HEK293 (cell line): Measurements from ENCODE around the gene AP5S1.
A peak's percentile ranks its signal among the peaks of the same experiment; 100 is the strongest.

Experiments used
- CTCF ChIA-PET: fragments of 350-600 bp; formaldehyde crosslinking; extraction: SDS; loops from one replicate; lab custom pipeline; 2021; ENCODE audit warnings: antibody characterized with exemption; lab: Yijun Ruan, JAX
- POLR2A ChIA-PET: fragments of 300-600 bp; formaldehyde crosslinking; extraction: SDS; loops from one replicate; lab custom pipeline; 2020; ENCODE audit warnings: antibody characterized with exemption, inconsistent platforms; lab: Yijun Ruan, JAX
- H3K27ac ChIP-seq: fragments of 200-500 bp; sonication (Bioruptor generic); 2 replicates; pipeline ENCODE4 v1.5.1; 2014; ENCODE audit warnings: low read depth, low read length, control low read depth, inconsistent platforms; ENCODE audit errors: extremely low read depth
- H3K36me3 ChIP-seq, 2 experiments: fragments of 200-500 bp in 1 of 2; sonication (Bioruptor generic) in 1 of 2; 1 replicate in 1 of 2; 2 replicates in 1 of 2; pipeline ENCODE4 v1.5.1; 2014 to 2017; ENCODE audit warnings: inconsistent platforms in 2 of 2, low read length in 2 of 2; ENCODE audit not compliant: control insufficient read depth in 2 of 2, insufficient read depth in 1 of 2
- H3K4me1 ChIP-seq: fragments of 200-500 bp; sonication (Bioruptor generic); 2 replicates; pipeline ENCODE4 v1.5.1; 2014; ENCODE audit warnings: mild to moderate bottlenecking, low read length, inconsistent platforms; ENCODE audit not compliant: control insufficient read depth, insufficient read depth
- H3K4me3 ChIP-seq: 2 replicates; pipeline ENCODE4 v1.5.1; 2011; ENCODE audit warnings: low read depth, mild to moderate bottlenecking, control low read depth, low read length, moderate library complexity
- H3K9me3 ChIP-seq: fragments of 200-500 bp; sonication (Bioruptor generic); 2 replicates; pipeline ENCODE4 v1.5.1; 2014; ENCODE audit warnings: low read depth, low read length, inconsistent platforms; ENCODE audit not compliant: control insufficient read depth, insufficient read depth
- BCL11A ChIP-seq: fragments of 450-650 bp; formaldehyde crosslinking; IDR thresholded peaks from 2 replicates; pipeline ENCODE4 v1.5.1; 2016; ENCODE audit warnings: low read depth, missing biosample characterization, missing genetic modification characterization
- EGR2 ChIP-seq: fragments of 450-650 bp; formaldehyde crosslinking; IDR thresholded peaks from 2 replicates; pipeline ENCODE4 v1.5.1; 2016; ENCODE audit warnings: low read depth, missing biosample characterization, missing genetic modification characterization
- GLI4 ChIP-seq: fragments of 450-650 bp; formaldehyde crosslinking; IDR thresholded peaks from 2 replicates; pipeline ENCODE4 v1.5.1; 2016; ENCODE audit warnings: missing biosample characterization, missing genetic modification characterization
- GLIS2 ChIP-seq: fragments of 450-650 bp; formaldehyde crosslinking; IDR thresholded peaks from 2 replicates; pipeline ENCODE4 v1.5.1; 2016; ENCODE audit warnings: missing biosample characterization, missing genetic modification characterization
- HOXD13 ChIP-seq: sonication (generic); formaldehyde crosslinking; IDR thresholded peaks from 2 replicates; pipeline ENCODE4 v1.8.0; 2022; ENCODE audit warnings: missing genetic modification reagents, borderline replicate concordance
- KLF1 ChIP-seq: fragments of 450-650 bp; formaldehyde crosslinking; IDR thresholded peaks from 2 replicates; pipeline ENCODE4 v1.5.1; 2016; ENCODE audit warnings: missing biosample characterization, missing genetic modification characterization
- REPIN1 ChIP-seq: fragments of 450-650 bp; formaldehyde crosslinking; IDR thresholded peaks from 2 replicates; pipeline ENCODE4 v1.5.1; 2017; ENCODE audit warnings: missing biosample characterization, missing genetic modification characterization, low read depth
- REST ChIP-seq: fragments of 450-650 bp; formaldehyde crosslinking; IDR thresholded peaks from 2 replicates; pipeline ENCODE4 v1.5.1; 2016; ENCODE audit warnings: missing biosample characterization, missing genetic modification characterization
- SP3 ChIP-seq: fragments of 450-650 bp; formaldehyde crosslinking; IDR thresholded peaks from 2 replicates; pipeline ENCODE4 v1.5.1; 2016; ENCODE audit warnings: missing biosample characterization, missing genetic modification characterization
- ZFP41 ChIP-seq: fragments of 450-650 bp; formaldehyde crosslinking; IDR thresholded peaks from 2 replicates; pipeline ENCODE4 v1.5.1; 2016; ENCODE audit warnings: missing biosample characterization, missing genetic modification characterization, borderline replicate concordance
- ZNF184 ChIP-seq: fragments of 450-650 bp; IDR thresholded peaks from 2 replicates; pipeline ENCODE4 v1.5.1; 2018; ENCODE audit warnings: missing biosample characterization, mild to moderate bottlenecking, missing genetic modification characterization
- ZNF19 ChIP-seq: fragments of 450-650 bp; formaldehyde crosslinking; IDR thresholded peaks from 2 replicates; pipeline ENCODE4; 2016; ENCODE audit warnings: missing biosample characterization, missing genetic modification characterization, low read depth
- ZNF23 ChIP-seq: fragments of 450-650 bp; formaldehyde crosslinking; IDR thresholded peaks from 2 replicates; pipeline ENCODE4 v1.5.1; 2016; ENCODE audit warnings: missing biosample characterization, missing genetic modification characterization, borderline replicate concordance
- ZNF24 ChIP-seq: fragments of 450-650 bp; formaldehyde crosslinking; IDR thresholded peaks from 2 replicates; pipeline ENCODE4 v1.5.1; 2016; ENCODE audit warnings: missing biosample characterization, missing genetic modification characterization
- ZNF274 ChIP-seq, 2 experiments: fragments of 200-500 bp in 1 of 2; fragments of 450-650 bp in 1 of 2; sonication (Bioruptor generic) in 1 of 2; formaldehyde crosslinking in 1 of 2; IDR thresholded peaks; 2 replicates each; pipeline versions ENCODE4 v1.5.1 to v1.6.1; 2014 to 2016; ENCODE audit warnings: borderline replicate concordance in 1 of 2, inconsistent platforms in 1 of 2, low read length in 1 of 2, missing biosample characterization in 1 of 2, missing genetic modification characterization in 1 of 2
- ZNF354C ChIP-seq: fragments of 450-650 bp; formaldehyde crosslinking; IDR thresholded peaks from 2 replicates; pipeline ENCODE4 v1.5.1; 2016; ENCODE audit warnings: missing biosample characterization, missing genetic modification characterization, low read depth, borderline replicate concordance
- ZNF473 ChIP-seq: fragments of 450-650 bp; formaldehyde crosslinking; IDR thresholded peaks from 2 replicates; pipeline ENCODE4 v1.5.1; 2017; ENCODE audit warnings: missing biosample characterization, missing genetic modification characterization
- ZNF621 ChIP-seq: fragments of 450-650 bp; formaldehyde crosslinking; IDR thresholded peaks from 2 replicates; pipeline ENCODE4 v1.5.1; 2017; ENCODE audit warnings: missing biosample characterization, missing genetic modification characterization
- ZNF664 ChIP-seq: fragments of 450-650 bp; formaldehyde crosslinking; IDR thresholded peaks from 2 replicates; pipeline ENCODE4 v1.5.1; 2016; ENCODE audit warnings: missing biosample characterization, missing genetic modification characterization
- ZNF777 ChIP-seq: fragments of 450-650 bp; formaldehyde crosslinking; IDR thresholded peaks from 2 replicates; pipeline ENCODE4 v1.5.1; 2017; ENCODE audit warnings: missing biosample characterization, missing genetic modification characterization, borderline replicate concordance
- ZNF791 ChIP-seq: fragments of 450-650 bp; formaldehyde crosslinking; IDR thresholded peaks from 2 replicates; pipeline ENCODE4 v1.5.1; 2016; ENCODE audit warnings: missing biosample characterization, missing genetic modification characterization
- ZNF843 ChIP-seq: fragments of 450-650 bp; formaldehyde crosslinking; IDR thresholded peaks from 2 replicates; pipeline ENCODE4 v1.5.1; 2016; ENCODE audit warnings: missing biosample characterization, missing genetic modification characterization
- ZSCAN23 ChIP-seq: fragments of 450-650 bp; formaldehyde crosslinking; IDR thresholded peaks from 2 replicates; pipeline ENCODE4 v1.5.1; 2016; ENCODE audit warnings: missing biosample characterization, missing genetic modification characterization
- TF ChIP-seq, protein P1 (sequence below): fragments of 450-650 bp; formaldehyde crosslinking; IDR thresholded peaks from 2 replicates; pipeline ENCODE4 v1.5.1; 2016; ENCODE audit warnings: missing biosample characterization, missing genetic modification characterization
- TF ChIP-seq, protein P2 (sequence below): fragments of 450-650 bp; formaldehyde crosslinking; IDR thresholded peaks from 2 replicates; pipeline ENCODE4 v1.5.1; 2016; ENCODE audit warnings: missing biosample characterization, missing genetic modification characterization
- TF ChIP-seq, protein P3 (sequence below): fragments of 450-650 bp; formaldehyde crosslinking; IDR thresholded peaks from 2 replicates; pipeline ENCODE4 v1.5.1; 2017; ENCODE audit warnings: missing biosample characterization, missing genetic modification characterization
- TF ChIP-seq, protein P4 (sequence below): fragments of 450-650 bp; formaldehyde crosslinking; IDR thresholded peaks from 2 replicates; pipeline ENCODE4 v1.5.1; 2016; ENCODE audit warnings: missing biosample characterization, missing genetic modification characterization

Gene AP5S1

GRCh38 chr20:3813848-3814581 is 6.3 kb upstream of the AP5S1 start:
- CTCF ChIA-PET, result interaction anchor here (0.6 to 2.6 kb wide), 10 partner anchors 10 to 257 kb away, joined by 3 to 6 read pairs (median 3); partner anchors contain the start of genes ADISSP and CDC25B
- POLR2A ChIA-PET, result interaction anchor here (0.5 to 4.2 kb wide), 9 partner anchors 9 to 359 kb away, joined by 3 to 26 read pairs (median 4); partner anchors contain the start of genes CDC25B and CENPB
- Histone ChIP-seq H3K9me3 (no peaks in the 10 kb centered on the region), H3K36me3 (no peaks in the 10 kb centered on the region), H3K4me3 (no peak overlapping the region), H3K4me1 (peaks cover 17% of the 10 kb centered on the region), H3K27ac (no peak overlapping the region)
- TF ChIP-seq ZFP41 (tag by site-specific recombination) (no peak), ZNF473 (tag by site-specific recombination) (no peak), ZNF777 (tag by site-specific recombination) (no peak), ZSCAN23 (tag by site-specific recombination) (no peak), ZNF23 (tag by site-specific recombination) (no peak), BCL11A (tag by site-specific recombination) (no peak), HOXD13 (no peak), ZNF791 (tag by site-specific recombination) (no peak), ZNF354C (tag by site-specific recombination) (peak; percentile 76; the same call in 1 of the 2 replicates), ZNF274 (IDR thresholded peaks at IDR 0.05; ENCODE audit: low read length) (no peak), ZNF274 (tag by site-specific recombination; IDR thresholded peaks at IDR 0.05; ENCODE audit: borderline replicate concordance) (no peak), ZNF24 (tag by site-specific recombination) (no peak), EGR2 (tag by site-specific recombination) (peak; percentile 30; the same call in 1 of the 2 replicates), GLI4 (tag by site-specific recombination) (no peak), ZNF184 (tag by site-specific recombination) (no peak), KLF1 (tag by site-specific recombination) (no peak), ZNF19 (tag by site-specific recombination) (peak; percentile 67; the same call in 1 of the 2 replicates), ZNF843 (no peak), SP3 (tag by site-specific recombination) (peak; percentile 27; the same call in 1 of the 2 replicates), ZNF621 (tag by site-specific recombination) (no peak), ZNF664 (peak; percentile 91), GLIS2 (tag by site-specific recombination) (no peak), REPIN1 (no peak), REST (tag by site-specific recombination) (peak; percentile 71; the same call in 1 of the 2 replicates)
- TF ChIP-seq, protein P1, sequence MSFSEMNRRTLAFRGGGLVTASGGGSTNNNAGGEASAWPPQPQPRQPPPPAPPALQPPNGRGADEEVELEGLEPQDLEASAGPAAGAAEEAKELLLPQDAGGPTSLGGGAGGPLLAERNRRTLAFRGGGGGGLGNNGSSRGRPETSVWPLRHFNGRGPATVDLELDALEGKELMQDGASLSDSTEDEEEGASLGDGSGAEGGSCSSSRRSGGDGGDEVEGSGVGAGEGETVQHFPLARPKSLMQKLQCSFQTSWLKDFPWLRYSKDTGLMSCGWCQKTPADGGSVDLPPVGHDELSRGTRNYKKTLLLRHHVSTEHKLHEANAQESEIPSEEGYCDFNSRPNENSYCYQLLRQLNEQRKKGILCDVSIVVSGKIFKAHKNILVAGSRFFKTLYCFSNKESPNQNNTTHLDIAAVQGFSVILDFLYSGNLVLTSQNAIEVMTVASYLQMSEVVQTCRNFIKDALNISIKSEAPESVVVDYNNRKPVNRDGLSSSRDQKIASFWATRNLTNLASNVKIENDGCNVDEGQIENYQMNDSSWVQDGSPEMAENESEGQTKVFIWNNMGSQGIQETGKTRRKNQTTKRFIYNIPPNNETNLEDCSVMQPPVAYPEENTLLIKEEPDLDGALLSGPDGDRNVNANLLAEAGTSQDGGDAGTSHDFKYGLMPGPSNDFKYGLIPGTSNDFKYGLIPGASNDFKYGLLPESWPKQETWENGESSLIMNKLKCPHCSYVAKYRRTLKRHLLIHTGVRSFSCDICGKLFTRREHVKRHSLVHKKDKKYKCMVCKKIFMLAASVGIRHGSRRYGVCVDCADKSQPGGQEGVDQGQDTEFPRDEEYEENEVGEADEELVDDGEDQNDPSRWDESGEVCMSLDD, result no peak
- TF ChIP-seq, protein P2, sequence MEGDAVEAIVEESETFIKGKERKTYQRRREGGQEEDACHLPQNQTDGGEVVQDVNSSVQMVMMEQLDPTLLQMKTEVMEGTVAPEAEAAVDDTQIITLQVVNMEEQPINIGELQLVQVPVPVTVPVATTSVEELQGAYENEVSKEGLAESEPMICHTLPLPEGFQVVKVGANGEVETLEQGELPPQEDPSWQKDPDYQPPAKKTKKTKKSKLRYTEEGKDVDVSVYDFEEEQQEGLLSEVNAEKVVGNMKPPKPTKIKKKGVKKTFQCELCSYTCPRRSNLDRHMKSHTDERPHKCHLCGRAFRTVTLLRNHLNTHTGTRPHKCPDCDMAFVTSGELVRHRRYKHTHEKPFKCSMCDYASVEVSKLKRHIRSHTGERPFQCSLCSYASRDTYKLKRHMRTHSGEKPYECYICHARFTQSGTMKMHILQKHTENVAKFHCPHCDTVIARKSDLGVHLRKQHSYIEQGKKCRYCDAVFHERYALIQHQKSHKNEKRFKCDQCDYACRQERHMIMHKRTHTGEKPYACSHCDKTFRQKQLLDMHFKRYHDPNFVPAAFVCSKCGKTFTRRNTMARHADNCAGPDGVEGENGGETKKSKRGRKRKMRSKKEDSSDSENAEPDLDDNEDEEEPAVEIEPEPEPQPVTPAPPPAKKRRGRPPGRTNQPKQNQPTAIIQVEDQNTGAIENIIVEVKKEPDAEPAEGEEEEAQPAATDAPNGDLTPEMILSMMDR (tag by site-specific recombination), result no peak
- TF ChIP-seq, protein P3, sequence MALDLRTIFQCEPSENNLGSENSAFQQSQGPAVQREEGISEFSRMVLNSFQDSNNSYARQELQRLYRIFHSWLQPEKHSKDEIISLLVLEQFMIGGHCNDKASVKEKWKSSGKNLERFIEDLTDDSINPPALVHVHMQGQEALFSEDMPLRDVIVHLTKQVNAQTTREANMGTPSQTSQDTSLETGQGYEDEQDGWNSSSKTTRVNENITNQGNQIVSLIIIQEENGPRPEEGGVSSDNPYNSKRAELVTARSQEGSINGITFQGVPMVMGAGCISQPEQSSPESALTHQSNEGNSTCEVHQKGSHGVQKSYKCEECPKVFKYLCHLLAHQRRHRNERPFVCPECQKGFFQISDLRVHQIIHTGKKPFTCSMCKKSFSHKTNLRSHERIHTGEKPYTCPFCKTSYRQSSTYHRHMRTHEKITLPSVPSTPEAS (tag by site-specific recombination), result 0 out of 2 replicates have a peak, but pooled peaks have one; percentile 20
- TF ChIP-seq, protein P4, sequence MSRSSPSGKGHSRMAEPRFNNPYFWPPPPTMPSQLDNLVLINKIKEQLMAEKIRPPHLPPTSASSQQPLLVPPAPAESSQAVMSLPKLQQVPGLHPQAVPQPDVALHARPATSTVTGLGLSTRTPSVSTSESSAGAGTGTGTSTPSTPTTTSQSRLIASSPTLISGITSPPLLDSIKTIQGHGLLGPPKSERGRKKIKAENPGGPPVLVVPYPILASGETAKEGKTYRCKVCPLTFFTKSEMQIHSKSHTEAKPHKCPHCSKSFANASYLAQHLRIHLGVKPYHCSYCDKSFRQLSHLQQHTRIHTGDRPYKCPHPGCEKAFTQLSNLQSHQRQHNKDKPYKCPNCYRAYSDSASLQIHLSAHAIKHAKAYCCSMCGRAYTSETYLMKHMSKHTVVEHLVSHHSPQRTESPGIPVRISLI (tag by site-specific recombination), result no peak
